ENCODE results near the gene RAP1GAP. TPM values are rescaled to one million over a fixed set of nuclear protein-coding genes. Genes with fewer than 3 reads are reported as not detected.

Gene RAP1GAP
- total RNA-seq, 2 experiments from 2014 or later = 0.20 to 0.44 TPM

DNA sequence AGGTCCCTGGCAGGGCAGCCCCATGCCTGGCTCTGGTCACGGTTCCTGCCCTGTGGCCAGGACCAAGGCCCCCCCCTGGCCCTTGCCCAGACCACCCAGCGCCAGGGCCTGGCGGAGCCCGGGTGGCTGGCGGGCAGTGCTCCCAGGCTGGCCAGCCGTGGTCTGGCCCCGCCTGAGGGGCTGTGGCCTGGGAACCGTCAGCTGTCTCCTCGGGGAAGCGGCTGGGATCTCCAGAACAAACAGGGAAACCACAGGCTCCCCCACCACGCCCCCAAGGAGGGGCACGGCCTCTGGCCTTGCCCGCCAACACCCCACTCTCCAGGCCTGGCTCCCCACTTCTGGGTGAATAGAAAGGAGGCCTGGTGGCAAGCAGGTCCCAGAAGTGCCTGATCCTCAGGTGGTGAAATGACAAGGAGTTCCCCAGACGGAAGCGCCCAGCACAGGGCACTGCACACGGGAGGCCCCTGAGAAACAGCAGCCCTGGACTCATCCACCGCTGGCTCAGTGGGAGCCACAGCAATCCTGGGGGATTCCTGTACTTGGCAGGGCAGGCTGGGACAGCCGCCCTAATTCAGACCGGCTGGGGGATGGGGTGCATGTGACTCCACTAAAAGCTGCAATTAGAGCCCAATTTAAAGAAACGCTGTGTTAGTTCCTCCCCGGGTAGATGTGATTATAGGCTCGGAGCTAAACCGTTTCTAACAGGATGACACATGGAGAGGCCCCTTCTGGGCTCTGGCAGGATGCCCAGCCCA is 78.9 kb downstream of the RAP1GAP start:
- Mint-ChIP-seq H3K4me3 (no peak overlapping the region), H3K4me1 (ENCODE audit: low read depth) (no peaks in the 10 kb centered on the region), H3K9me3 (no peaks in the 10 kb centered on the region), H3K36me3 (ENCODE audit: low read depth) (no peaks in the 10 kb centered on the region), H3K27me3 (peaks cover 35% of the 10 kb centered on the region), H3K27ac (no peak overlapping the region)
- H3K27ac ChIP-seq (ENCODE audit: low read depth in 1 of 2, low read length in 2 of 2) = no peak overlapping the region
- no peak overlapping the region for H3K4me3 ChIP-seq (ENCODE audit: low read length)
- DNase-seq (no peak), ATAC-seq (ENCODE audit: poor library complexity) (no peak)
- TF ChIP-seq, protein P1, sequence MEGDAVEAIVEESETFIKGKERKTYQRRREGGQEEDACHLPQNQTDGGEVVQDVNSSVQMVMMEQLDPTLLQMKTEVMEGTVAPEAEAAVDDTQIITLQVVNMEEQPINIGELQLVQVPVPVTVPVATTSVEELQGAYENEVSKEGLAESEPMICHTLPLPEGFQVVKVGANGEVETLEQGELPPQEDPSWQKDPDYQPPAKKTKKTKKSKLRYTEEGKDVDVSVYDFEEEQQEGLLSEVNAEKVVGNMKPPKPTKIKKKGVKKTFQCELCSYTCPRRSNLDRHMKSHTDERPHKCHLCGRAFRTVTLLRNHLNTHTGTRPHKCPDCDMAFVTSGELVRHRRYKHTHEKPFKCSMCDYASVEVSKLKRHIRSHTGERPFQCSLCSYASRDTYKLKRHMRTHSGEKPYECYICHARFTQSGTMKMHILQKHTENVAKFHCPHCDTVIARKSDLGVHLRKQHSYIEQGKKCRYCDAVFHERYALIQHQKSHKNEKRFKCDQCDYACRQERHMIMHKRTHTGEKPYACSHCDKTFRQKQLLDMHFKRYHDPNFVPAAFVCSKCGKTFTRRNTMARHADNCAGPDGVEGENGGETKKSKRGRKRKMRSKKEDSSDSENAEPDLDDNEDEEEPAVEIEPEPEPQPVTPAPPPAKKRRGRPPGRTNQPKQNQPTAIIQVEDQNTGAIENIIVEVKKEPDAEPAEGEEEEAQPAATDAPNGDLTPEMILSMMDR (IDR thresholded peaks at IDR 0.05) = no peak
- peaks cover 0 to 5% of the 10 kb centered on the region in 2 experiments for H3K9me3 ChIP-seq (ENCODE audit: control insufficient read depth in 1 of 2, insufficient read depth in 1 of 2, low read length in 2 of 2)
- intact Hi-C loops (cut with DNase I, micrococcal nuclease) = no loop called here
- H3K4me1 ChIP-seq (ENCODE audit: insufficient read depth, low read length) = no peaks in the 10 kb centered on the region
- ChIA-PET CTCF (no interaction called here), POLR2A (no interaction called here)
- peaks cover 0 to 5% of the 10 kb centered on the region in 2 experiments for H3K27me3 ChIP-seq (ENCODE audit: control insufficient read depth in 1 of 2, insufficient read depth in 2 of 2, low read length in 2 of 2)
- no peaks in the 10 kb centered on the region for H3K36me3 ChIP-seq (ENCODE audit: insufficient read depth, low read length)

DNA sequence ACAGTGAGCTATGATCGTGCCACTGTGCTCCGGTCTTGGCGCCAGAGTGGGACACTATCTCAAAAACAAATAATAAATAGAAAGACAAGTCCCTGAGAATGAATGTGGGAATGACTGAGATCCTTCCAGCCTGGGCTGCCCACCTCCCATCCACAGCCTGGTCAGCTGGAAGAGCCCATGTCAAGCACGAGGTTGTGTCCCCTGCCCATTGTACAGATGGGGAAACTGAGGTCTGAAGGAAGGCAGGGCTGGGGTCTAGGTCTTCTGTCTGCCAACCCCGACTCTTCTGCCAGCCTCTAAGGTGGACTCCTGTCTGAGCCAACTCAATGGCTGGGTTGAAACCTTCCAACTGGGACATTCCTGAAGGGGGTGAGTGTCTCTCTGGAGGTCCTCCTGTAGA is 79.5 kb downstream of the RAP1GAP start:
- Mint-ChIP-seq H3K9me3 (no peaks in the 10 kb centered on the region), H3K4me3 (no peak overlapping the region), H3K4me1 (ENCODE audit: low read depth) (no peaks in the 10 kb centered on the region), H3K36me3 (ENCODE audit: low read depth) (no peaks in the 10 kb centered on the region), H3K27ac (no peak overlapping the region), H3K27me3 (peaks cover 39% of the 10 kb centered on the region)
- ChIA-PET CTCF (no interaction called here), POLR2A (no interaction called here)
- Histone ChIP-seq H3K9me3 (ENCODE audit: control insufficient read depth in 1 of 2, insufficient read depth in 1 of 2, low read length in 2 of 2) (no peaks in the 10 kb centered on the region), H3K27me3 (ENCODE audit: control insufficient read depth in 1 of 2, insufficient read depth in 2 of 2, low read length in 2 of 2) (peaks cover 0 to 5% of the 10 kb centered on the region in 2 experiments), H3K27ac (ENCODE audit: low read depth in 1 of 2, low read length in 2 of 2) (no peak overlapping the region), H3K36me3 (ENCODE audit: insufficient read depth, low read length) (no peaks in the 10 kb centered on the region), H3K4me1 (ENCODE audit: insufficient read depth, low read length) (no peaks in the 10 kb centered on the region), H3K4me3 (ENCODE audit: low read length) (no peak overlapping the region)
- TF ChIP-seq, protein P1 (IDR thresholded peaks at IDR 0.05) = no peak
- DNase-seq (no peak), ATAC-seq (ENCODE audit: poor library complexity) (no peak)
- intact Hi-C loops (cut with DNase I, micrococcal nuclease) = no loop called here

DNA sequence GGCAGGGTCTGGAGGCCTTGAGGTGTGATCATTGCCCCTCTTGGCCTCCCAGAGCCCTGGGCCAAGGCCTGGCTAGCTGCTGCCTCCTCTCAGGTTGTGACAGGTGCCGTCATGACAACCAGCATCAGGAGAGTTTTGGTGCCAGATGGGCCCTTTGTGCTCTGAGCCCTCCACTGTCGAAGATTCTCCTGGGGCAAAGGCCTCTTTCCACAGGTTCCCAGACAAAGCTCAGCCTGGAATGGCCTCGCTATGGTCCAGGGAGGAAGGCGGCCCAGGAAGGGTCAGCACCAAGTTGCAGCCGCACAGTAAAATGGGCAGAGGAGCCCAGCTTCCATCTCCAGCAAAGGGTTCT is 81.6 kb downstream of the RAP1GAP start:
- no peak overlapping the region for H3K4me3 Mint-ChIP-seq
- no peaks in the 10 kb centered on the region for H3K9me3 Mint-ChIP-seq
- H3K27me3 Mint-ChIP-seq = peaks cover 46% of the 10 kb centered on the region

More for the DNA sequence above, 81.6 kb downstream of the RAP1GAP start:
- ChIA-PET POLR2A (no interaction called here), CTCF (no interaction called here)
- intact Hi-C loops (cut with DNase I, micrococcal nuclease) = no loop called here
- no peaks in the 10 kb centered on the region for H3K36me3 ChIP-seq (ENCODE audit: insufficient read depth, low read length)
- no peak overlapping the region for H3K27ac ChIP-seq (ENCODE audit: low read depth in 1 of 2, low read length in 2 of 2)
- no peaks in the 10 kb centered on the region for H3K4me1 ChIP-seq (ENCODE audit: insufficient read depth, low read length)
- no peaks in the 10 kb centered on the region for H3K36me3 Mint-ChIP-seq (ENCODE audit: low read depth)
- TF ChIP-seq, protein P1 (IDR thresholded peaks at IDR 0.05) = no peak
- no peak for ATAC-seq (ENCODE audit: poor library complexity)
- peaks cover 0 to 5% of the 10 kb centered on the region in 2 experiments for H3K27me3 ChIP-seq (ENCODE audit: control insufficient read depth in 1 of 2, insufficient read depth in 2 of 2, low read length in 2 of 2)
- no peaks in the 10 kb centered on the region for H3K4me1 Mint-ChIP-seq (ENCODE audit: low read depth)
- DNase-seq = no peak
- H3K4me3 ChIP-seq (ENCODE audit: low read length) = no peak overlapping the region
- H3K27ac Mint-ChIP-seq = no peak overlapping the region
- H3K9me3 ChIP-seq (ENCODE audit: control insufficient read depth in 1 of 2, insufficient read depth in 1 of 2, low read length in 2 of 2) = no peaks in the 10 kb centered on the region

Measured in CD4-positive, alpha-beta T cell (primary cell).